ENCODE data around the gene FAAH.
"Not testable (repeated sequence)": the region's sequence is repeated elsewhere in the genome, so short reads cannot be mapped to it uniquely, and the experiment has no call there.

The FAAH gene

GRCh38 chr1:46394108-46394871 is at the start of gene FAAH:
Gene FAAH (plus strand): TSS chr1:46394317. CDS start chr1:46394349, 32 bp downstream.
- no peak for DNase-seq (ENCODE audit: low spot score)

GRCh38 chr1:46344481-46344880 is 49.6 kb upstream of the FAAH start:
- no peak for DNase-seq (ENCODE audit: low spot score)

- no peak for DNase-seq (ENCODE audit: low spot score)
Observed at GRCh38 chr1:46345281-46345680, 48.8 kb upstream of the FAAH start.

GRCh38 chr1:46352363-46352762 is 41.8 kb upstream of the FAAH start:
- no peak for DNase-seq (ENCODE audit: low spot score)

GRCh38 chr1:46355920-46356319 is 38.2 kb upstream of the FAAH start:
- DNase-seq (ENCODE audit: low spot score) = not testable (repeated sequence)

GRCh38 chr1:46362158-46362557 is 32.0 kb upstream of the FAAH start:
- DNase-seq (ENCODE audit: low spot score) = no peak

GRCh38 chr1:46363121-46363520 is 31.0 kb upstream of the FAAH start:
- no peak for DNase-seq (ENCODE audit: low spot score)

GRCh38 chr1:46364612-46365011 is 29.5 kb upstream of the FAAH start:
- no peak for DNase-seq (ENCODE audit: low spot score)

- not testable (repeated sequence) for DNase-seq (ENCODE audit: low spot score)
Observed at GRCh38 chr1:46365796-46366195, 28.3 kb upstream of the FAAH start.

- no peak for DNase-seq (ENCODE audit: low spot score)
Observed at GRCh38 chr1:46367072-46367471, 27.0 kb upstream of the FAAH start.

GRCh38 chr1:46367701-46368100 is 26.4 kb upstream of the FAAH start:
- DNase-seq (ENCODE audit: low spot score) = not testable (repeated sequence)

GRCh38 chr1:46368791-46369190 is 25.3 kb upstream of the FAAH start:
- no peak for DNase-seq (ENCODE audit: low spot score)

GRCh38 chr1:46369542-46370213 is 24.4 kb upstream of the FAAH start:
- DNase-seq (ENCODE audit: low spot score) = no peak

- DNase-seq (ENCODE audit: low spot score) = no peak
Observed at GRCh38 chr1:46370214-46370633, 23.9 kb upstream of the FAAH start.

GRCh38 chr1:46372431-46372830 is 21.7 kb upstream of the FAAH start:
- DNase-seq (ENCODE audit: low spot score) = no peak

GRCh38 chr1:46379996-46380395 is 14.1 kb upstream of the FAAH start:
- DNase-seq (ENCODE audit: low spot score) = no peak

GRCh38 chr1:46380508-46380907 is 13.6 kb upstream of the FAAH start:
- DNase-seq (ENCODE audit: low spot score) = no peak

- no peak for DNase-seq (ENCODE audit: low spot score)
Observed at GRCh38 chr1:46393510-46393909, 607 bp upstream of the FAAH start.

- no peak for DNase-seq (ENCODE audit: low spot score)
Observed at GRCh38 chr1:46394872-46395465, 852 bp downstream of the FAAH start.

GRCh38 chr1:46396441-46397398 is 2.6 kb downstream of the FAAH start:
- no peak for DNase-seq (ENCODE audit: low spot score)

- no peak for DNase-seq (ENCODE audit: low spot score)
Observed at GRCh38 chr1:46399307-46399706, 5.2 kb downstream of the FAAH start.

- no peak for DNase-seq (ENCODE audit: low spot score)
Observed at GRCh38 chr1:46400421-46400820, 6.3 kb downstream of the FAAH start.
